ENCODE measurements around the gene SV2C.
A peak's percentile ranks its signal among the peaks of the same experiment; 100 is the strongest.

The SV2C gene

GRCh38 chr5:76104027-76104426 lies 20.8 kb downstream of the SV2C start:
- DNase-seq (ENCODE audit: low spot score) = no peak

- DNase-seq (ENCODE audit: low spot score) = no peak
Observed at GRCh38 chr5:76106149-76106548, 23.0 kb downstream of the SV2C start.

GRCh38 chr5:76111477-76112174 lies 28.4 kb downstream of the SV2C start:
- DNase-seq (ENCODE audit: low spot score) = no peak

GRCh38 chr5:76113103-76113502 lies 29.9 kb downstream of the SV2C start:
- DNase-seq (ENCODE audit: low spot score) = no peak

GRCh38 chr5:76114179-76114851 lies 31.1 kb downstream of the SV2C start:
- no peak for DNase-seq (ENCODE audit: low spot score)

GRCh38 chr5:76125346-76125745 lies 42.2 kb downstream of the SV2C start:
- DNase-seq (ENCODE audit: low spot score) = no peak

- DNase-seq (ENCODE audit: low spot score) = no peak
Observed at GRCh38 chr5:76125888-76126287, 42.7 kb downstream of the SV2C start.

- no peak for DNase-seq (ENCODE audit: low spot score)
Observed at GRCh38 chr5:76134003-76134402, 50.8 kb downstream of the SV2C start.

- DNase-seq (ENCODE audit: low spot score) = no peak
Observed at GRCh38 chr5:76134646-76135045, 51.5 kb downstream of the SV2C start.

GRCh38 chr5:76137887-76138542 lies 54.8 kb downstream of the SV2C start:
- no peak for DNase-seq (ENCODE audit: low spot score)

- no peak for DNase-seq (ENCODE audit: low spot score)
Observed at GRCh38 chr5:76143884-76144283, 60.7 kb downstream of the SV2C start.

- no peak for DNase-seq (ENCODE audit: low spot score)
Observed at GRCh38 chr5:76144513-76145274, 61.5 kb downstream of the SV2C start.

- no peak for DNase-seq (ENCODE audit: low spot score)
Observed at GRCh38 chr5:76145945-76146344, 62.8 kb downstream of the SV2C start.

GRCh38 chr5:76149636-76150035 lies 66.5 kb downstream of the SV2C start:
- no peak for DNase-seq (ENCODE audit: low spot score)

- DNase-seq (ENCODE audit: low spot score) = no peak
Observed at GRCh38 chr5:76152161-76152560, 69.0 kb downstream of the SV2C start.

GRCh38 chr5:76152700-76153099 lies 69.5 kb downstream of the SV2C start:
- DNase-seq (ENCODE audit: low spot score) = no peak

GRCh38 chr5:76153271-76153670 lies 70.1 kb downstream of the SV2C start:
- no peak for DNase-seq (ENCODE audit: low spot score)

GRCh38 chr5:76154009-76154690 lies 71.0 kb downstream of the SV2C start:
- DNase-seq (ENCODE audit: low spot score) = peak; percentile 58

GRCh38 chr5:76155536-76155935 lies 72.4 kb downstream of the SV2C start:
- no peak for DNase-seq (ENCODE audit: low spot score)

- no peak for DNase-seq (ENCODE audit: low spot score)
Observed at GRCh38 chr5:76162335-76162734, 79.2 kb downstream of the SV2C start.

GRCh38 chr5:76163111-76163628 lies 80.0 kb downstream of the SV2C start:
- no peak for DNase-seq (ENCODE audit: low spot score)

GRCh38 chr5:76165029-76165428 lies 81.8 kb downstream of the SV2C start:
- DNase-seq (ENCODE audit: low spot score) = no peak
